Measurements from ENCODE around the gene PPIF.
"Not testable (repeated sequence)": the region's sequence is repeated elsewhere in the genome, so short reads cannot be mapped to it uniquely, and the experiment has no call there.

Gene PPIF

DNA sequence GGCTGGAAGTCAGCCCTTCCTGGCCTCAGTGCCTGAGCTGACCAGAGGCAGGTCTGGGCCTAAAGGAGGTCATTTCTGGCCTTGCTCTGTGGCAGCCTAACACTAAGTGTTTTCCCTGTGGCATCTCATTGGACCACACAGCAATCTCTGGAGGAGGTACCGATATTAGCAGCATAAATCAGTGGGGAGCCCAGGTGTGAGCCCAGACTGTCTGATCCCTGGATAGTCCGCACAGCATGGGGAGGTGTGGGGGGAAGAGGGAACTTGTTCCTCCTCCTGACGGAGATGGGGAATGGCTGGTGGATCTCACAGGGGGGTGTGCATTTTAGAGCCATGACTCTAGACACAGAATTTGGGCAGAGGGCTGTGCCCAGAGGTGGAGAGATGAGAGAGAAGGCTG, 11.0 kb upstream of the PPIF start:
- DNase-seq (ENCODE audit: low read depth): no peak
- TF ChIP-seq CTCF (conservative IDR thresholded peaks at IDR 0.05; ENCODE audit: low read depth, low read length): no peak
- no peak overlapping the region for H3K4me3 ChIP-seq (ENCODE audit: low read depth, low read length)

DNA sequence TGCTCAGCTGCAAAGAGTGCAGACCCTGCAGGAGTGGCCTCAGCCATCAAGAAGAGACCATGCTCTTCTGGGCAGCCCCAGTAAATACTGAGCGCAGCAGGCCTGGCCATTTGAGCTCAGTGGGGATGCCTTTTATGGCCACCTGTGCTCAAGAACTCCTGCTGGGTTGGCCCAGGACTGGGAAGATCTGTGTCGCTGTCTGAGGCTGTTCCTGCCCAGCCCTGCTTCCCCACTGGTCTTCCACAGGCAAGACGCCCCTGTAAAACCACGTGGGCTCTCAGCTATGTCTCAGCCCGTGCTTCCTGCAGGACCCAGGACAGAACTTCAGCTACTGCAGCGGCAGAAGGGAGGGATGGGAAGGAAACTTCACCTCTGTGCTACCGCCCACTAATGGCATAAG, 10.5 kb upstream of the PPIF start:
- no peak for TF ChIP-seq CTCF (conservative IDR thresholded peaks at IDR 0.05; ENCODE audit: low read depth, low read length)
- peak; percentile 62 for DNase-seq (ENCODE audit: low read depth)
- no peak overlapping the region for H3K4me3 ChIP-seq (ENCODE audit: low read depth, low read length)

DNA sequence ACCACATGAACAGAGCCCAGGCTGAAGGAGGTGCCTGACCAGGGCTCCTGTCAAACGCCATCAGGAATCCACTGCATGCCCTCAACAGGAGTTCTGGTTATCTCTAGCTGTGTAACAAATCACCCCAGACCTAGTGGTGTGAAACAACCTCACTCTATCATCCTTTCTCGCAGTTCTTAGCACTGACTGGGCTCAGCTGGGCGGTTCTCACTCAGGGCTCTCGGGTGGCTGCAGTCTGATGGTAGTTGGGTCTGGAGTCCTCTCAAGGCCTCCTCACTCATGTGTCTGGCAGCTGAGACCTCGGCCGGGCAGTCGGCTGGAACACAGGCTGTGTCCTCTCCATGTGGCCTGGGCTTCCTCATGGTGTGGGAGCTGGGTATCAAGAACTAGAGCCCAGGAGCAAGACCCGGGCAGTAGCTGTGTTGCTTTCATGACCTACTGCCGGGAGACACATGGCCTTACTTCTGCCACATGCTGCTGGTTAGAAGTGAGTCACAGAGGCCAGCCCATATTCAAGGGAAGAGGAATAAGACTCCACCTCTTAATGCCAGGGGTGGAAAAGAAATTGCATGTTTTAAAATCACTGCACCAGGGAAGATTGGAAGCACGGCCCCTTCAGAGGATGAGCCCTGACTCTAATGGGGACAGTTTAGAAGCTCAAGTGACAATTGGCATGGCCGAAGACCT, 9.3 kb upstream of the PPIF start:
- not testable (repeated sequence) for DNase-seq (ENCODE audit: low read depth); H3K4me3 ChIP-seq (ENCODE audit: low read depth, low read length)

DNA sequence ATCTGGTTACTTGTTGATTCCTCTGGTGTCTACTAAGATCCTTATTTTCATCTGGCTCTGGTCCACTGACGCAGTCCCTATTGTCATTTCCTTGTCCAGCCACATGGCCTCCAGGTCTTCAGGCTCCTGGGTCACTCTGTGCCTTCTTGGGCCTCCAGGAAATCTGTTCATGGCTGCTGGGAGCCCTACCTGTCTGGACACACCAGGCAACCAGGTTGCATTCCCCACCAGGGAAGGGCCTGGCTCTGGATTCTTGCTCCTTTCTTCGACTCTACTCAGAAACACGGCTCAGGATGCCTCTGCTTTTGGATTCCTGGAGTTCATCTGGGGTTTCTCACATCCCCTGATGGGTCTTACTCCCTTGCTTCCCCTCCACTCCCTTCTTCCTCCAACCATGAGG, 8.0 kb upstream of the PPIF start:
- DNase-seq (ENCODE audit: low read depth): no peak
- no peak for TF ChIP-seq CTCF (conservative IDR thresholded peaks at IDR 0.05; ENCODE audit: low read depth, low read length)
- no peak overlapping the region for H3K4me3 ChIP-seq (ENCODE audit: low read depth, low read length)

GRCh38 chr10:79340646-79341244, 6.5 kb upstream of the PPIF start:
- no peak for TF ChIP-seq CTCF (conservative IDR thresholded peaks at IDR 0.05; ENCODE audit: low read depth, low read length)

DNA sequence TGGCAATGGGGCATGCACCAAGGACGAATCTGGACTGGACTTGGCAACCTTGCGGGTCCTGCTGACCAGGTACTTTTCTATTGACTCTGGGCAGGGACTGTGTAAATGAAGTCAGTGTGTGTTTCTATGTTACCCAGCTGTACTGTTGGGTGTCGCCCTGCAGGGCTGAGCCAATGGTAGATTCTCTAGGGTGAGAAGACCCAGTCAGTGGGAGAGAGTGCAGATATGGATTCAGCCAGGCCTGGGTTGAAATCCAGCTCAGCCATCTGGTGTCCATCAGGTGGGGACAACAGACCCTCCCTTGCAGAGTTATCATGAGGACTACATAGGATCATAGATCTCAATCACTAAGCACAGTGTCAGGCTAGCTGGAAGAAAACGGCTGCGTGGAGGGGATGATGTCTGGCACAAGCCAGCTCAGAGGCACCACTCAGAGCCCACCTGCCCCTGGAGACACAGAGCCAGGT, 4.9 kb upstream of the PPIF start:
- no peak for DNase-seq (ENCODE audit: low read depth)
- TF ChIP-seq CTCF (conservative IDR thresholded peaks at IDR 0.05; ENCODE audit: low read depth, low read length): no peak
- no peak overlapping the region for H3K4me3 ChIP-seq (ENCODE audit: low read depth, low read length)

More at GRCh38 chr10:79340646-79341244, 6.5 kb upstream of the PPIF start:
- DNase-seq (ENCODE audit: low read depth): peak; percentile 22
- H3K4me3 ChIP-seq (ENCODE audit: low read depth, low read length): no peak overlapping the region

DNA sequence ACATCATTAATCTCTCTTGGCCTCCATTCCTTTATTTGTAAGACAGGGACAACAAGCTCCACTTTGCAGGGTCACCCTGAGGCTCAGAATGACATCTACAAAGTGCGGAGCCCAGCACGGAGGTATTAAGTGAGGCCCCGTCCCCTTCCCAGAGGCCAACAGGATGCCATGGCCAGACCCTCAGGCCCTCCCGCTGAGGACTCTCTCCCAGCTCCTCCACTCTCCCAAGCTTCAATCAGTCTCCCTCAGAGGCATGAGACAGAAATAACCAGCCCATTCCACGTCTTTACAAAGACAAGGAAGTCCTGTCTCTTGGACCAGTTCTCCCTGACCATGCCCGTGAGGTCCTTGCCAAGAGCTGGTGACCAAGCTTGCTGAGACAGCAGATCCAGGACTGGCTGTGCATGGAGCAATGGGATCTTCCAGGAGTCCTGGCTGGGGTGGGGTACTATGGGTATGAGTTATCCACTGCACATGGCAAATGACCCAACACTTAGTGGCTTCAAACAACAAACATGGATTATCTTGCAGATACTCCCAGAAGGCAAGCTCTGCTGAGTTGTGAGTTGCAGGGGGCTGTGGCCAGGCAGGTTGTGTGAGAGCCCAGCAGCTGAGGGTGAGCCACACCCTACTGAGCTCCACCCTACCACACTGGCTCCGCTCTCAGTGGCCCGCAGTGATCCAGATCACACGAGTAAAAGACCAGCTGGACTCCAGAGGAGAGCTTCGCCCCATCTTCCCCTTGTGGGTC, 4.3 kb upstream of the PPIF start:
- TF ChIP-seq CTCF (conservative IDR thresholded peaks at IDR 0.05; ENCODE audit: low read depth, low read length): no peak
- no peak for DNase-seq (ENCODE audit: low read depth)
- no peak overlapping the region for H3K4me3 ChIP-seq (ENCODE audit: low read depth, low read length)

Measured in choroid plexus epithelial cell (primary cell).